PC-3 (cell line): ENCODE results near the gene OR5C1. TPM values are rescaled to one million over a fixed set of nuclear protein-coding genes. Genes with fewer than 3 reads are reported as not detected.

Source experiments
- ATAC-seq: fragments of 200-7000 bp; cut with Tn5 transposase; 2 replicates; pipeline ENCODE4 v1.9.1; 2020; ENCODE audit warnings: mild to moderate bottlenecking, moderate library complexity
- BruUV-seq: library from RNA; stranded (reverse); fragments of 400-500 nt; replicated peaks from 2 replicates; lab custom pipeline; 2021; lab: Mats Ljungman, UMichigan
- CTCF ChIA-PET: fragments of 300-600 bp; sonication (Branson Sonifier 250); formaldehyde crosslinking; loops from one replicate; lab custom pipeline; 2022; ENCODE audit warnings: antibody characterized with exemption; lab: Charles Lee
- POLR2A ChIA-PET: fragments of 300-600 bp; sonication (Branson Sonifier 250); formaldehyde crosslinking; loops from one replicate; lab custom pipeline; 2022; ENCODE audit warnings: antibody characterized with exemption; ENCODE audit not compliant: unreplicated experiment; lab: Charles Lee
- DNase-seq: peaks from one replicate; pipeline ENCODE4 v3.0.0-alpha.2; 2015
- H2AFZ ChIP-seq: fragments of 300-600 bp; sonication (generic); 2 replicates; pipeline ENCODE4 v1.6.0; 2016; ENCODE audit warnings: antibody characterized with exemption, low read length
- H3F3A ChIP-seq: fragments of 300-600 bp; sonication (generic); one replicate; pipeline ENCODE4 v1.6.0; 2017; ENCODE audit warnings: antibody characterized with exemption, low read length, control low read depth, mild to moderate bottlenecking; ENCODE audit not compliant: unreplicated experiment
- H3K27ac ChIP-seq: fragments of 300-600 bp; sonication (generic); 2 replicates; pipeline ENCODE4 v1.5.1; 2016; ENCODE audit warnings: mild to moderate bottlenecking, low read length
- H3K27me3 ChIP-seq: fragments of 300-600 bp; sonication (generic); 2 replicates; pipeline ENCODE4 v1.6.1; 2016; ENCODE audit warnings: low read length, mixed read lengths
- H3K36me3 ChIP-seq: fragments of 300-600 bp; sonication (generic); 2 replicates; pipeline ENCODE4 v1.6.1; 2016; ENCODE audit warnings: low read depth, mixed run types, low read length, mixed read lengths
- H3K4me1 ChIP-seq: fragments of 300-600 bp; sonication (generic); 2 replicates; pipeline ENCODE4 v1.5.1; 2016; ENCODE audit warnings: low read length; ENCODE audit not compliant: insufficient read depth
- H3K4me2 ChIP-seq: fragments of 300-600 bp; sonication (generic); 2 replicates; pipeline ENCODE4 v1.6.0; 2016; ENCODE audit warnings: low read length
- H3K4me3 ChIP-seq: fragments of 300-600 bp; sonication (generic); 2 replicates; pipeline ENCODE4 v1.5.1; 2016; ENCODE audit warnings: mild to moderate bottlenecking, low read length, mixed read lengths
- H3K79me2 ChIP-seq: fragments of 300-600 bp; sonication (generic); 2 replicates; pipeline ENCODE4 v1.6.1; 2017; ENCODE audit warnings: low read length, mixed read lengths
- H3K9ac ChIP-seq: fragments of 300-600 bp; sonication (generic); 2 replicates; pipeline ENCODE4 v1.6.0; 2016; ENCODE audit warnings: mild to moderate bottlenecking, low read length
- H3K9me2 ChIP-seq: fragments of 300-600 bp; sonication (generic); replicated peaks from 2 replicates; pipeline ENCODE4 v1.6.1; 2016; ENCODE audit warnings: mixed run types, low read length, mixed read lengths
- H3K9me3 ChIP-seq: fragments of 300-600 bp; sonication (generic); 2 replicates; pipeline ENCODE4 v1.6.1; 2016; ENCODE audit warnings: low read length, mixed read lengths
- H4K20me1 ChIP-seq: fragments of 300-600 bp; sonication (generic); 2 replicates; pipeline ENCODE4 v1.6.1; 2016; ENCODE audit warnings: low read length, mixed read lengths
- EZH2 ChIP-seq: fragments of 300-600 bp; sonication (generic); IDR thresholded peaks from one replicate; pipeline ENCODE4 v1.6.1; 2017; ENCODE audit warnings: antibody characterized with exemption, mild to moderate bottlenecking, low read length; ENCODE audit not compliant: unreplicated experiment
- EZH2phosphoT487 ChIP-seq: fragments of 300-600 bp; sonication (generic); IDR thresholded peaks from 2 replicates; pipeline ENCODE4 v1.6.1; 2018; ENCODE audit warnings: mild to moderate bottlenecking, antibody characterized with exemption, low read length, borderline replicate concordance
- intact Hi-C: fragments of 100-400 bp; cut with micrococcal nuclease; formaldehyde crosslinking; loops from 2 replicates; pipeline ENCODE4 v1.9.0; 2023
- total RNA-seq: library from RNA; depleted of rRNA; stranded (reverse); fragments of >200 nt; gene quantifications from 2 replicates; pipeline ENCODE4 v1.2.3, GENCODE V29; 2014
- TF ChIP-seq, protein P1 (sequence below): fragments of 300-600 bp; sonication (generic); conservative IDR thresholded peaks from 2 replicates; pipeline ENCODE4 v1.5.1; 2017; ENCODE audit warnings: antibody characterized with exemption, low read depth, mild to moderate bottlenecking, low read length

The OR5C1 gene
- total RNA-seq, 1 experiment from 2014 or later, result not detected

GRCh38 chr9:122819791-122820489 is 31.2 kb downstream of the OR5C1 start:
- Histone ChIP-seq H4K20me1 (0 out of 2 replicates have a peak, but pooled peaks cover 10% of the 10 kb centered on the region), H3F3A (no peaks in the 10 kb centered on the region), H2AFZ (no peak overlapping the region), H3K27ac (peak overlapping the region; percentile 37), H3K36me3 (peaks cover 4% of the 10 kb centered on the region; the same call in 1 of the 2 replicates), H3K4me1 (peaks cover 16% of the 10 kb centered on the region), H3K9me3 (no peaks in the 10 kb centered on the region), H3K27me3 (no peaks in the 10 kb centered on the region), H3K79me2 (peaks cover 10% of the 10 kb centered on the region), H3K9ac (no peak overlapping the region), H3K4me3 (no peak overlapping the region), H3K4me2 (peak overlapping the region; percentile 26; the same call in 1 of the 2 replicates), H3K9me2 (no peaks in the 10 kb centered on the region)
- CTCF ChIA-PET, result interaction anchor here (0.6 kb wide), 1 partner anchor 302 kb away, joined by 3 read pairs; no protein-coding TSS in a partner anchor
- TF ChIP-seq EZH2 (no peak), EZH2phosphoT487 (no peak)
- TF ChIP-seq, protein P1, sequence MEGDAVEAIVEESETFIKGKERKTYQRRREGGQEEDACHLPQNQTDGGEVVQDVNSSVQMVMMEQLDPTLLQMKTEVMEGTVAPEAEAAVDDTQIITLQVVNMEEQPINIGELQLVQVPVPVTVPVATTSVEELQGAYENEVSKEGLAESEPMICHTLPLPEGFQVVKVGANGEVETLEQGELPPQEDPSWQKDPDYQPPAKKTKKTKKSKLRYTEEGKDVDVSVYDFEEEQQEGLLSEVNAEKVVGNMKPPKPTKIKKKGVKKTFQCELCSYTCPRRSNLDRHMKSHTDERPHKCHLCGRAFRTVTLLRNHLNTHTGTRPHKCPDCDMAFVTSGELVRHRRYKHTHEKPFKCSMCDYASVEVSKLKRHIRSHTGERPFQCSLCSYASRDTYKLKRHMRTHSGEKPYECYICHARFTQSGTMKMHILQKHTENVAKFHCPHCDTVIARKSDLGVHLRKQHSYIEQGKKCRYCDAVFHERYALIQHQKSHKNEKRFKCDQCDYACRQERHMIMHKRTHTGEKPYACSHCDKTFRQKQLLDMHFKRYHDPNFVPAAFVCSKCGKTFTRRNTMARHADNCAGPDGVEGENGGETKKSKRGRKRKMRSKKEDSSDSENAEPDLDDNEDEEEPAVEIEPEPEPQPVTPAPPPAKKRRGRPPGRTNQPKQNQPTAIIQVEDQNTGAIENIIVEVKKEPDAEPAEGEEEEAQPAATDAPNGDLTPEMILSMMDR, result no peak
- POLR2A ChIA-PET, result no interaction called here
- ATAC-seq (peak; percentile 85), DNase-seq (peak; percentile 39)
- BruUV-seq, result no TSS peak
- intact Hi-C loops, result no loop called here

GRCh38 chr9:122820490-122820845 is 31.7 kb downstream of the OR5C1 start:
- H3K4me2 ChIP-seq, result no peak overlapping the region
- TF ChIP-seq, protein P1, result no peak
- TF ChIP-seq EZH2phosphoT487, result no peak
- no peak for TF ChIP-seq EZH2
- intact Hi-C loops, result no loop called here
- H3K79me2 ChIP-seq, result peaks cover 11% of the 10 kb centered on the region
- ATAC-seq (no peak), DNase-seq (no peak)
- H3K9me3 ChIP-seq, result no peaks in the 10 kb centered on the region
- BruUV-seq, result no TSS peak
- H3K9me2 ChIP-seq, result no peaks in the 10 kb centered on the region
- peaks cover 16% of the 10 kb centered on the region for H3K4me1 ChIP-seq
- peak overlapping the region; percentile 37 for H3K27ac ChIP-seq
- H3F3A ChIP-seq, result no peaks in the 10 kb centered on the region
- CTCF ChIA-PET, result no interaction called here
- H2AFZ ChIP-seq, result no peak overlapping the region
- H3K9ac ChIP-seq, result no peak overlapping the region
- POLR2A ChIA-PET, result no interaction called here
- 0 out of 2 replicates have a peak, but pooled peaks cover 10% of the 10 kb centered on the region for H4K20me1 ChIP-seq
- H3K4me3 ChIP-seq, result no peak overlapping the region
- no peaks in the 10 kb centered on the region for H3K27me3 ChIP-seq
- H3K36me3 ChIP-seq, result peaks cover 4% of the 10 kb centered on the region; the same call in 1 of the 2 replicates
